ENCODE data around the gene CDK11B. TPM values are rescaled to one million over a fixed set of nuclear protein-coding genes. Genes with fewer than 3 reads are reported as not detected.
"Not testable (repeated sequence)": the region's sequence is repeated elsewhere in the genome, so short reads cannot be mapped to it uniquely, and the experiment has no call there.

CDK11B gene
- total RNA-seq (2021; fragmentation: NEBNext Ultra II Directional; extraction: Animal tissue kit (Norgen Biotek cat#: 25700)) (31.3 and 31.9 TPM in 2 replicates), polyA plus RNA-seq (2011; rRNA removed) (11.1 and 21.8 TPM in 2 replicates), polyA minus RNA-seq (2011; rRNA and poly(A)+ RNA removed) (4.6 and 4.7 TPM in 2 replicates)
- polyA plus RNA-seq (2011; cell fraction: cytosol; rRNA removed), result 13.1 TPM
- polyA plus RNA-seq (2011; cell fraction: nucleus; rRNA removed), result 30.5 TPM
- polyA plus RNA-seq (2012, experiment 1 of 2), result 47.8 to 51.1 TPM (median 49.1 TPM) in 4 replicates
- polyA plus RNA-seq (2012, experiment 2 of 2), result 17.9 TPM
- polyA plus RNA-seq (2013, experiment 1 of 2), result 46.8 TPM
- polyA plus RNA-seq (2013, experiment 2 of 2), result 45.7 TPM
- 7.3 TPM for polyA minus RNA-seq (2011; cell fraction: cytosol; rRNA and poly(A)+ RNA removed)
- polyA minus RNA-seq (2011; cell fraction: nucleus; rRNA and poly(A)+ RNA removed), result 7.8 TPM
- long read RNA-seq, experiment 1, partial matches to known transcripts, result 20 of 21 reads
- long read RNA-seq, experiment 1, other reads (novel, unspliced or antisense), result 1 of 21 reads
- long read RNA-seq, experiment 2, partial matches to known transcripts, result 17 of 21 reads
- long read RNA-seq, experiment 2, other reads (novel, unspliced or antisense), result 4 of 21 reads

GRCh38 chr1:1658583-1659549 lies at the start of gene CDK11B:
Gene CDK11B, minus strand, starts transcription at chr1:1659004. Its CDS starts 1,519 bp downstream, at chr1:1657485.
- H2BK120ac ChIP-seq (replicated peaks; ENCODE audit: low read depth, low read length); H3K14ac ChIP-seq (ENCODE audit: insufficient read length); H2BK15ac ChIP-seq (ENCODE audit: low read length); H3K79me2 ChIP-seq (ENCODE audit: control insufficient read depth in 1 of 2, insufficient read depth in 2 of 2, low read length in 2 of 2); H4K20me1 ChIP-seq (replicated peaks in 1 of 2; ENCODE audit: control insufficient read depth in 1 of 2, insufficient read depth in 2 of 2, low read length in 2 of 2); CTCF ChIA-PET (ENCODE audit: partially characterized antibody); H2BK20ac ChIP-seq (ENCODE audit: low read length); H3K23me2 ChIP-seq (ENCODE audit: low read depth, low read length); H3K4me1 ChIP-seq (replicated peaks in 1 of 4; ENCODE audit: control insufficient read depth in 3 of 4, insufficient read depth in 4 of 4, low read length in 3 of 4); H3K9me3 ChIP-seq (ENCODE audit: insufficient read depth in 2 of 2, low read depth in 1 of 2, low read length in 1 of 2); H3K27me3 ChIP-seq (replicated peaks in 1 of 4; ENCODE audit: control insufficient read depth in 3 of 4, extremely low read depth in 1 of 4, insufficient read depth in 3 of 4, low read length in 3 of 4); H2AK5ac ChIP-seq (ENCODE audit: low read depth, low read length); H3K79me1 ChIP-seq (ENCODE audit: low read depth, low read length); H3K23ac ChIP-seq (ENCODE audit: insufficient read length): not testable (repeated sequence)
- H3K4ac ChIP-seq (replicated peaks; ENCODE audit: insufficient read length, low read depth, low read length), result peak within 1 kb of the TSS; percentile 94
- H3K9ac ChIP-seq (replicated peaks in 1 of 4; ENCODE audit: extremely low read depth in 1 of 4, low read depth in 3 of 4, low read length in 3 of 4), result peak within 1 kb of the TSS; percentile 14 to 96 (median 91)
- 2% methylated on average over 58 of the region's 96 CpGs; no CpG with 5 or more reads in 1 of the 2 experiments for WGBS, 2 experiments (ENCODE audit: extremely low coverage in 1 of 2, insufficient coverage in 1 of 2, insufficient read length in 1 of 2, insufficient replicate concordance in 2 of 2, low coverage in 1 of 2, low lambda C conversion rate in 2 of 2, missing lambda C conversion rate in 1 of 2)
- H3K56ac ChIP-seq (replicated peaks; ENCODE audit: insufficient read length, low read depth, low read length), result peak within 1 kb of the TSS; percentile 69
- H3K4me2 ChIP-seq (ENCODE audit: insufficient read depth in 1 of 2, low read depth in 2 of 2, low read length in 2 of 2), result peak within 1 kb of the TSS; percentile 13 to 64
- peak within 1 kb of the TSS; percentile 95; the same call in 1 of the 2 replicates for H2BK12ac ChIP-seq (ENCODE audit: low read depth, low read length)
- H3K27ac ChIP-seq (ENCODE audit: low read depth, low read length), result peak within 1 kb of the TSS; percentile 98
- FAIRE-seq (peak; percentile 71), DNase-seq (ENCODE audit: low read depth in 1 of 2, low spot score in 2 of 2) (peak; percentile 76 to 94)
- POLR2A ChIA-PET (ENCODE audit: partially characterized antibody), result interaction anchor here (0.9 to 1.2 kb wide), 2 partner anchors 12 to 61 kb away, joined by 3 read pairs; no protein-coding TSS in a partner anchor
- peak within 1 kb of the TSS; percentile 63 to 81 (median 69) for H3K4me3 ChIP-seq (ENCODE audit: extremely low read depth in 1 of 4, insufficient read depth in 2 of 4, low read depth in 3 of 4, low read length in 4 of 4)
- peak within 1 kb of the TSS; percentile 100 for H4K5ac ChIP-seq (ENCODE audit: insufficient read length, low read depth, low read length)
- peak within 1 kb of the TSS; percentile 99 for H2BK5ac ChIP-seq (ENCODE audit: low read depth, low read length)
- H3K36me3 ChIP-seq (ENCODE audit: control insufficient read depth in 2 of 4, insufficient read depth in 4 of 4, low read length in 3 of 4), result peaks cover 3 to 20% (median 12%) of the 10 kb centered on the region in 4 experiments
- peak within 1 kb of the TSS; percentile 98 for H3K18ac ChIP-seq (ENCODE audit: extremely low read depth, low read length)
- H4K8ac ChIP-seq (ENCODE audit: extremely low read depth, insufficient read depth, low read length), result peak within 1 kb of the TSS; percentile 99
- peak within 1 kb of the TSS; percentile 75; the same call in 1 of the 2 replicates for H2AFZ ChIP-seq (ENCODE audit: low read length)
- peak within 1 kb of the TSS; percentile 81 for H4K91ac ChIP-seq (replicated peaks; ENCODE audit: insufficient read length, low read length)
- TF ChIP-seq KDM4A (IDR thresholded peaks at IDR 0.05; ENCODE audit: low read depth, low read length, severe bottlenecking) (peak; percentile 85), KDM5A (IDR thresholded peaks at IDR 0.05; ENCODE audit: low read length) (peak; percentile 73), CREB1 (IDR thresholded peaks at IDR 0.05) (peak; percentile 96), TAF7 (optimal IDR thresholded peaks at IDR 0.05; ENCODE audit: borderline replicate concordance, low read depth, low read length) (peak; percentile 56), ASH2L (IDR thresholded peaks at IDR 0.05; ENCODE audit: low read length) (peak; percentile 66), E2F6 (IDR thresholded peaks at IDR 0.05) (peak; percentile 24; the same call in 1 of the 2 replicates), POLR2AphosphoS5 (IDR thresholded peaks at IDR 0.05; ENCODE audit: low read depth, low read length) (peak; percentile 73)
